Measurements from ENCODE around the gene CIAO1.

CIAO1 gene

GRCh38 chr2:96259497-96259921 is 6.5 kb upstream of the CIAO1 start:
- TF ChIP-seq CTCF (IDR thresholded peaks at IDR 0.05; ENCODE audit: low read depth, low read length), result no peak
- no peak overlapping the region for H3K4me3 ChIP-seq (ENCODE audit: low read depth, low read length)

- peak overlapping the region; percentile 9; the same call in 1 of the 2 replicates for H3K4me3 ChIP-seq (ENCODE audit: low read depth, low read length)
- TF ChIP-seq CTCF (IDR thresholded peaks at IDR 0.05; ENCODE audit: low read depth, low read length), result peak; percentile 28; the same call in 1 of the 2 replicates
Observed at GRCh38 chr2:96260387-96261260, 5.4 kb upstream of the CIAO1 start.

DNA sequence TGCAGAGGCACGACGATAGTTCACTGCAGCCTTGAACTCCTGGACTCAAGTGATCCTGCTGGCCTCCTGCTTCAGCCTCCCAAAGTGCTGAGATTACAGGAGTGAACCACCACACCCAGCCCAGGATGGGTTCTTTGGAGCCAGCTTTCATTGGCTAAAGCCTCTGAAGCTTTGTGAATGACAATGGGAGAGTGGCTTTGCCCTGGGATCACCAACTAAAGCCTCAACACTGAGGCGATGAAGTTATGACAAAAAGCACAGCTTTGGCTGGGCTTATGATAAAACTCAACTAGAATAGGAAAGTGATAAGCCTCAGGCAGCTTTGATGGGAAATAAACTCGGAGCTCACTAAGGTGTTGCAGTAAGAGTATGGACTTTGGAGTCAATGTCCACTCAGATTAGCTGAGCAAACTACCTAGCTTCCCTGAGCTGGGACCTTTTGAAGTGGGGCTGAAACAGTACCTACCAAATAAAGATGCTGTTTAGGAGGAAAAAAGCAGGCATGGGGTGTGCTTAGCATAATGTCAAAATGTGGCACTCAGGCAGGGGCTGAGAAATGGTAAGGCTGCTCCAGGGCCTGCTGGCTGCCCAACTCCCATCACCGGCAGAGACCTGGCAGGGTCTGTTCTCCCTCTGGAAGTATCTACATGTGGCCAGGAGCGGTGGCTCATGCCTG is 4.6 kb upstream of the CIAO1 start:
- TF ChIP-seq CTCF (IDR thresholded peaks at IDR 0.05; ENCODE audit: low read depth, low read length), result no peak

DNA sequence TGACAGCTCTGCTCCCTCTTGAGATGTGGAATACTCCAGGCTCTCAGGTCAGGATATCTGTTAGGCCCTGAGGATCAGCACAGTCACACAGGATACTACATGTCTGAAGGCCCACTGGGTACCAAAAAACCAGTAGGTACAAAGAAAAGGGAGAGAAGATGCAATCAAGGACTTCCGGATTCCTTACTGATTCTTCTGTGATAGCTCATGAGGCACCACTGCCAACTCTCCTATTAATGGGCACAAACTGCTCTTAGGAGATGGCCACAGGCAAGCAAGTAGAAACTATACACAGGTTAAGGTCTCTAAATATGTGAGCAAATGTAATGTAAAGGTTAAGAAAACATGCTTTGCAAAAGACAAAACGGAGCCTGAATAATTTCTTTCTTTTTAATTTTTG is 3.7 kb upstream of the CIAO1 start:
- H3K4me3 ChIP-seq (ENCODE audit: low read depth, low read length), result no peak overlapping the region
- no peak for TF ChIP-seq CTCF (IDR thresholded peaks at IDR 0.05; ENCODE audit: low read depth, low read length)

More for the DNA sequence above, 4.6 kb upstream of the CIAO1 start:
- no peak overlapping the region for H3K4me3 ChIP-seq (ENCODE audit: low read depth, low read length)

DNA sequence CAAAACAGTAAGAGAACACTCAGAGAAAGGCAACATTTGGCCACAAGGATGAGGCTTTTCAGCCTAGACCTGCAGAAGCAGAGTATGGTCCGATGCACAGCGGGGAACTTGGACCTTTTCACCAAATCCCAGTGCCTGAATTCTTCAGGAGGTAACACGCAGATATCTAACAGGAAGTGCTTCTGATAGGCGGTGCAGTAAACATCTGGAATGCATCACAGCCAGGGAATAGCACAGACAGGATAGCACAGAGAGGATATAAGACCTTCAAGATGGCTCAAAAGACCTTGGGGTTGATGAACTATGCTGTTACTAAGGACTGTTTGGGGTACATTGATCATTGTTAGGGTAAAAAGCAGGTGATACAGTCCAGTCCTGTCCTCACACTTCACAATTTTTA is 1.9 kb upstream of the CIAO1 start:
- peak overlapping the region; percentile 96 for H3K4me3 ChIP-seq (ENCODE audit: low read depth, low read length)
- no peak for TF ChIP-seq CTCF (IDR thresholded peaks at IDR 0.05; ENCODE audit: low read depth, low read length)

DNA sequence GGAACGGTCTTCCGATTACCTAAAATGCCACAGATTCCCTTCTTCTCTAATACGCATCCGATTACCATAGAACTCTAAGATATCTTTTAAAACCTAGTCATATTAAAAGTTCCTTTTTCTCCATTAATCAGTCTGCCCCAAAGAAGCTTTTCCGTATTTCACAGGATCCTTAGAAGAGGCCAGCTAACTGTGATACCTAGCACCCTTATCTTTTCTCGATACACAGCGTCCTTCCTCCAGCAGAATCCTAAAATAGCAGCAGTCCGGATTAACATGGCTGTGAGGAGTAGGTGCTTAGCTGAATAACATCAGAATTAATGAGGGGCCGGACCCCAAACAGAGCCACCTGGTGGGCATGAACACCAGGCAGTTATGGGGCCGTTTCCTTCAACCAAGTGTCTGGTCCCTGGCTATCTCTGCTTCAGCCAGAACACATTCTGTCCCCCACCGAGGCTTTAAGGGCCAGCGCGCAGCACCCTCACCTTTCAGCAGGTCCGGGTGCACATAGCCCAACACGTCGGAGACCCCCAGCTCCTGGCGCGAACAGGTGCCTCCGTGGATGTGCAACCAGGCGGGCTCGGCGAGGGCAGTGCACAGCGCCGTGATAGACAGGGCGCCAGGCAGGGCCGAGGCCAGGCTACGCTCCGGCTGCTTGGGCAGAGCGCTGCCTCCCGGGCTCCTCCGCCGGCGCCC is 1.2 kb upstream of the CIAO1 start:
- TF ChIP-seq CTCF (IDR thresholded peaks at IDR 0.05; ENCODE audit: low read depth, low read length), result peak; percentile 49
- peak overlapping the region; percentile 96 for H3K4me3 ChIP-seq (ENCODE audit: low read depth, low read length)

All from WI38 (cell line).